Measurements from ENCODE around the gene FAM181B.

Gene FAM181B

DNA sequence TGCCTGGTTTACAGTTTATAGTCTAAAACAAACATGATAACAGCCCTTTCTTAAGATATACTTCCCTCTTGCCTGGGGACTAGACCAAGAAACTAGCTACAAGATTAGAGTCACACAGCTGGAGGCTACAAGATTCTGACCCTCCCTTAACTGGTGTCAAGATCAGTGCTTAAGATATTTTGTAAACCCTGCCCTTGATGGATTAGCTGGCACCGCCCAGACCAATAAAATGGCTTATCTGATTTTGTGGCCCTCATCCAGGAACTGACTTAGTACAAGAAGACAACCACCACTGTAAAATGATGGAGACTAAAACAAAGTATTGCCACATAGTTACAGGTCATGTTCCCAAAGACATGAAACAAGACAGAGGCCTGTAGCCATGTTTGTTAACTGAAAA, 53.4 kb downstream of the FAM181B start:
- no peak for DNase-seq
